HCT116 (cell line): Measurements from ENCODE around the gene STAT4.

Source experiments
- ATF3 ChIP-seq: IDR thresholded peaks from 2 replicates; pipeline ENCODE4 v1.6.1; 2012
- CBX3 ChIP-seq: IDR thresholded peaks from 2 replicates; pipeline ENCODE4 v1.6.1; 2012; ENCODE audit warnings: low read depth
- CEBPB ChIP-seq: IDR thresholded peaks from 2 replicates; pipeline ENCODE4 v1.6.1; 2012; ENCODE audit warnings: low read depth
- CTCF ChIP-seq, 3 experiments: fragments of 200-600 bp in 1 of 3; sonication (generic) in 1 of 3; IDR thresholded peaks in 2 of 3; conservative IDR thresholded peaks in 1 of 3; 2 replicates each; pipeline ENCODE4 v1.5.1; 2012 to 2017; ENCODE audit warnings: low read depth in 2 of 3, low read length in 2 of 3, antibody characterized with exemption in 1 of 3, borderline replicate concordance in 1 of 3, control low read depth in 1 of 3, mild to moderate bottlenecking in 1 of 3, mixed read lengths in 1 of 3, mixed run types in 1 of 3, moderate library complexity in 1 of 3; ENCODE audit not compliant: insufficient read depth in 1 of 3
- EZH2 ChIP-seq: fragments of 200-600 bp; sonication (generic); IDR thresholded peaks from 2 replicates; pipeline ENCODE4 v1.6.1; 2017; ENCODE audit warnings: antibody characterized with exemption, mixed run types
- EZH2phosphoT487 ChIP-seq: fragments of 200-600 bp; IDR thresholded peaks from 2 replicates; pipeline ENCODE4 v1.6.1; 2018; ENCODE audit warnings: antibody characterized with exemption, borderline replicate concordance
- POLR2A ChIP-seq: IDR thresholded peaks from 2 replicates; pipeline ENCODE4 v1.7.0; 2011; ENCODE audit warnings: borderline replicate concordance; ENCODE audit not compliant: insufficient read depth, insufficient read length; ENCODE audit errors: extremely low read depth
- POLR2AphosphoS5 ChIP-seq: IDR thresholded peaks from 2 replicates; pipeline ENCODE4 v1.6.1; 2011; ENCODE audit warnings: mild to moderate bottlenecking, low read depth, low read length, moderate library complexity
- SRF ChIP-seq: IDR thresholded peaks from 2 replicates; pipeline ENCODE4 v1.6.1; 2012; ENCODE audit warnings: low read depth
- ZNF274 ChIP-seq: fragments of 200-500 bp; sonication (Bioruptor generic); IDR thresholded peaks from 2 replicates; pipeline ENCODE4 v1.6.1; 2014; ENCODE audit warnings: mild to moderate bottlenecking, low read depth, low read length, inconsistent platforms
- TF ChIP-seq, protein P1 (sequence below): IDR thresholded peaks from 2 replicates; pipeline ENCODE4 v1.6.1; 2012; ENCODE audit warnings: low read depth

- TF ChIP-seq EZH2 (no peak), CBX3 (no peak), CEBPB (no peak), CTCF (IDR thresholded peaks at IDR 0.05 in 2 of 3, conservative IDR thresholded peaks at IDR 0.05 in 1 of 3; ENCODE audit: borderline replicate concordance in 1 of 3, insufficient read depth in 1 of 3, low read depth in 2 of 3, low read length in 2 of 3) (no peak), POLR2AphosphoS5 (no peak), EZH2phosphoT487 (no peak), ATF3 (no peak), ZNF274 (no peak), SRF (no peak), POLR2A (no peak)
- TF ChIP-seq, protein P1, sequence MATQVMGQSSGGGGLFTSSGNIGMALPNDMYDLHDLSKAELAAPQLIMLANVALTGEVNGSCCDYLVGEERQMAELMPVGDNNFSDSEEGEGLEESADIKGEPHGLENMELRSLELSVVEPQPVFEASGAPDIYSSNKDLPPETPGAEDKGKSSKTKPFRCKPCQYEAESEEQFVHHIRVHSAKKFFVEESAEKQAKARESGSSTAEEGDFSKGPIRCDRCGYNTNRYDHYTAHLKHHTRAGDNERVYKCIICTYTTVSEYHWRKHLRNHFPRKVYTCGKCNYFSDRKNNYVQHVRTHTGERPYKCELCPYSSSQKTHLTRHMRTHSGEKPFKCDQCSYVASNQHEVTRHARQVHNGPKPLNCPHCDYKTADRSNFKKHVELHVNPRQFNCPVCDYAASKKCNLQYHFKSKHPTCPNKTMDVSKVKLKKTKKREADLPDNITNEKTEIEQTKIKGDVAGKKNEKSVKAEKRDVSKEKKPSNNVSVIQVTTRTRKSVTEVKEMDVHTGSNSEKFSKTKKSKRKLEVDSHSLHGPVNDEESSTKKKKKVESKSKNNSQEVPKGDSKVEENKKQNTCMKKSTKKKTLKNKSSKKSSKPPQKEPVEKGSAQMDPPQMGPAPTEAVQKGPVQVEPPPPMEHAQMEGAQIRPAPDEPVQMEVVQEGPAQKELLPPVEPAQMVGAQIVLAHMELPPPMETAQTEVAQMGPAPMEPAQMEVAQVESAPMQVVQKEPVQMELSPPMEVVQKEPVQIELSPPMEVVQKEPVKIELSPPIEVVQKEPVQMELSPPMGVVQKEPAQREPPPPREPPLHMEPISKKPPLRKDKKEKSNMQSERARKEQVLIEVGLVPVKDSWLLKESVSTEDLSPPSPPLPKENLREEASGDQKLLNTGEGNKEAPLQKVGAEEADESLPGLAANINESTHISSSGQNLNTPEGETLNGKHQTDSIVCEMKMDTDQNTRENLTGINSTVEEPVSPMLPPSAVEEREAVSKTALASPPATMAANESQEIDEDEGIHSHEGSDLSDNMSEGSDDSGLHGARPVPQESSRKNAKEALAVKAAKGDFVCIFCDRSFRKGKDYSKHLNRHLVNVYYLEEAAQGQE = no peak
Measured at GRCh38 chr2:191171708-191172355, 21.0 kb upstream of the STAT4 start.
